GM12865 (cell line): Measurements from ENCODE around the gene ZNF318.

Experiments
- DNase-seq: peaks from one replicate; pipeline ENCODE4 v3.0.0; 2010; ENCODE audit warnings: low read depth
- H3K4me3 ChIP-seq: 2 replicates; pipeline ENCODE4 v1.5.1; 2011; ENCODE audit warnings: mild to moderate bottlenecking, low read depth, low read length, control low read depth
- CTCF ChIP-seq: IDR thresholded peaks from 2 replicates; pipeline ENCODE4 v1.5.1; 2011; ENCODE audit warnings: low read length, control low read depth, low read depth, inconsistent platforms; ENCODE audit not compliant: insufficient read depth; ENCODE audit errors: missing control alignments

The ZNF318 gene

DNA sequence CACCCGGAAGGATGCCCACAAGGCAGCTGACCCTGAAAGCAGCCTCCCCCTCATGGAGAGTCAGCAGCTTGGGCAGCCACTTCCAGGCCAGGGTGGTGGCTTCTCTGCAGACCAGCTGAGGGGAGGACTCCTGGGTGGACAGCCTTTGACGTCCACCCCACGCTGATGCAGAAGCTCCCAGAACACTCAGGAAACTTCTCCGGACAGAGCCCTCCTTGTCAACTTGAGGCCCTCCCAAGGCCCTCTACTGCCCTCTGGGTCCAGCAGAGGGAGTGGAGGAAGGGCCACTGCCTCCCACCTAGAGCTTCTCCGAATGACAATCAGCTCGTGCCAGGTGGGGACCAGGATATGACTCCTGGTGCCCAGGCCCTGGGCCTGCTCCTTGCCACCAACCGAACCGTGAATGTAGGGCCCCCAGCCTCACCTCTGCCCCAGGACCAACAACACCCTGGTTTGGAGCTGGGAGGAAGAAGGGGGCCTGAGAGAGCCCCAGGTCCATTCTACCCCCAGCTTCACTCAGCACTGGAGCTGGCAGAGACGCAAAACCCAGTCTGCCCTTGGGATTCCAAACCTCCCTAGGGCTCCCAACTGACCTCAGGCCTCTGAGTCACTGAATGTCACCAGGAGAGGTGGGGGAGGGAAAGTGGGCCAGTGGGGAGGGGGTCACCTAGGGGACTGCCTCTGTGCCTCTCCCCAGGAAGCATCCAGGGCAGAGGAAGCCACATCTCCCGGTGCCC is 82.3 kb downstream of the ZNF318 start:
- DNase-seq: no peak
- H3K4me3 ChIP-seq: no peak overlapping the region
- TF ChIP-seq CTCF: no peak

- no peak for TF ChIP-seq CTCF
- no peak overlapping the region for H3K4me3 ChIP-seq
- no peak for DNase-seq
Measured at GRCh38 chr6:43286456-43286979, 82.9 kb downstream of the ZNF318 start.
